Stimulated activated CD4-positive, alpha-beta T cell treated with anti-CD3 and anti-CD28 coated beads, Interleukin-15, amount 100 ng/mL, for 1 hour (primary cell): ENCODE measurements around the gene CD79B.
A peak's percentile ranks its signal among the peaks of the same experiment; 100 is the strongest.

Experiments used
- DNase-seq, 2 donors: peaks; one replicate each; pipeline ENCODE4 v3.0.0-alpha.2; 2020; ENCODE audit warnings: low read depth in 1 of 2, low spot score in 1 of 2

CD79B gene

GRCh38 chr17:63931981-63932561 lies at the start of gene CD79B:
TSS of gene CD79B (minus strand) at chr17:63932331. CDS start at chr17:63932261, 70 bp downstream.
- peak in 1 of 2 donors; percentile 16 for DNase-seq

GRCh38 chr17:63978272-63979200 lies 46.4 kb upstream of the CD79B start:
- no peak for DNase-seq

GRCh38 chr17:63976702-63977101 lies 44.6 kb upstream of the CD79B start:
- no peak for DNase-seq

GRCh38 chr17:63975541-63976092 lies 43.5 kb upstream of the CD79B start:
- DNase-seq: no peak

GRCh38 chr17:63974594-63975192 lies 42.6 kb upstream of the CD79B start:
- DNase-seq: no peak

- no peak for DNase-seq
Measured at GRCh38 chr17:63973930-63974593, 41.9 kb upstream of the CD79B start.

- DNase-seq: no peak
Measured at GRCh38 chr17:63973247-63973646, 41.1 kb upstream of the CD79B start.

GRCh38 chr17:63972796-63973195 lies 40.7 kb upstream of the CD79B start, which contains the start of gene SCN4A:
TSS of gene SCN4A (minus strand) at chr17:63972918. CDS start at chr17:63972841, 77 bp downstream.
- DNase-seq: no peak

- no peak for DNase-seq
Measured at GRCh38 chr17:63969278-63969677, 37.1 kb upstream of the CD79B start.

GRCh38 chr17:63967953-63968352 lies 35.8 kb upstream of the CD79B start:
- no peak for DNase-seq

- no peak for DNase-seq
Measured at GRCh38 chr17:63966646-63967264, 34.6 kb upstream of the CD79B start.

- DNase-seq: no peak
Measured at GRCh38 chr17:63963123-63963522, 31.0 kb upstream of the CD79B start.

GRCh38 chr17:63962298-63962744 lies 30.2 kb upstream of the CD79B start:
- DNase-seq: no peak

GRCh38 chr17:63961355-63962212 lies 29.5 kb upstream of the CD79B start:
- DNase-seq: peak in 1 of 2 donors; percentile 23

GRCh38 chr17:63960430-63960829 lies 28.3 kb upstream of the CD79B start:
- DNase-seq: no peak

GRCh38 chr17:63960006-63960405 lies 27.9 kb upstream of the CD79B start:
- DNase-seq: no peak

- DNase-seq: no peak
Measured at GRCh38 chr17:63956296-63956920, 24.3 kb upstream of the CD79B start.

GRCh38 chr17:63955791-63956190 lies 23.7 kb upstream of the CD79B start:
- DNase-seq: no peak

GRCh38 chr17:63955232-63955631 lies 23.1 kb upstream of the CD79B start:
- no peak for DNase-seq
